AG04449 (cell line): ENCODE data around the gene ATF6B.

Experiments
- CTCF ChIA-PET: fragments of 350-600 bp; formaldehyde crosslinking; extraction: SDS; loops from one replicate; lab custom pipeline; 2021; ENCODE audit warnings: antibody characterized with exemption; lab: Yijun Ruan, JAX
- POLR2A ChIA-PET: fragments of 400-600, 350-600 bp; formaldehyde crosslinking; extraction: SDS; loops from one replicate; lab custom pipeline; 2020; ENCODE audit warnings: antibody characterized with exemption, inconsistent platforms; lab: Yijun Ruan, JAX
- DNase-seq: peaks from one replicate; pipeline ENCODE4 v3.0.0-alpha.2; 2010; ENCODE audit warnings: low read depth, low spot score
- H3K4me3 ChIP-seq: 2 replicates; pipeline ENCODE4 v1.5.1; 2011; ENCODE audit warnings: low read depth, mild to moderate bottlenecking, control low read depth, low read length
- TF ChIP-seq, protein P1 (sequence below): IDR thresholded peaks from one replicate; pipeline ENCODE4 v1.5.1; 2011; ENCODE audit warnings: mild to moderate bottlenecking, moderate library complexity, low read length, control low read depth, inconsistent platforms; ENCODE audit not compliant: insufficient read depth; ENCODE audit errors: missing control alignments

Gene ATF6B

DNA sequence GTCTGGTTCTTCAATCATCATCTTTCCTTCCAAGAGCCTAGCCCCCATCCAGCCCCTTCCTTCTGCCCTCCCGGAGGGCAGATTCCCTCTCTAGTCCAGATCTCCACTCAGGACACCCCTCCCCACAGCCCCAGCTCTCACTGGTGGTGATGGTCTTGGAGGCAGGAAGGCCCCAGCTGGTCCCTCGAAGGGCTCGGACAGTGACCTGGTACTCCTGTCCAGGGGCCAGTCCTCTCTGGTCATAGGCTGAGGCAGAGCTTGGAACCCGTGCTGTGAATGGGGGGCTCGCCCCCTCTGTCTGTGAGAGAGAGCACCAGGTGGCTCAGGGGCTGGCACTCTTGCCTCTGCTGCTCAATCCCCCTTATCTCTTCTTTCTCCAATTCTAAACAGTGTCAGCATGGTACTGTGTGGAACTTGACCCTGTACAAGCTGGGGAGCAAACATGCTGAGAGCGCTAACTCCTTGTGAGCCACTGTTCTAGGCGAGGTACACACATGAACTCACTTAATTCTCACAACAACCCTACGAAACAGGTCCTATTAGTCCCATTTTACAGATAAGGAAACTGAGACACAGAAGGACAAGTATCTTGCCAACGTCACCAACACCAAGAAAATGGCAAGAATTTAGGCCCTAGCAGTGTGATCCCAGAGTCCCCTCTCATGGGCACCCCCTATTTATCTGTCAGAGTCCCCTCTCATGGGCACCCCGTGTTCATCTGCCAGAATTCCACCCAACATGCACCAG is 38.8 kb downstream of the ATF6B start:
- ChIA-PET CTCF (interaction anchor here (0.7 to 1.6 kb wide), 6 partner anchors 9 to 41 kb away, joined by 3 to 4 read pairs (median 3); no protein-coding TSS in a partner anchor), POLR2A (no interaction called here)
- H3K4me3 ChIP-seq: no peak overlapping the region
- TF ChIP-seq, protein P1, sequence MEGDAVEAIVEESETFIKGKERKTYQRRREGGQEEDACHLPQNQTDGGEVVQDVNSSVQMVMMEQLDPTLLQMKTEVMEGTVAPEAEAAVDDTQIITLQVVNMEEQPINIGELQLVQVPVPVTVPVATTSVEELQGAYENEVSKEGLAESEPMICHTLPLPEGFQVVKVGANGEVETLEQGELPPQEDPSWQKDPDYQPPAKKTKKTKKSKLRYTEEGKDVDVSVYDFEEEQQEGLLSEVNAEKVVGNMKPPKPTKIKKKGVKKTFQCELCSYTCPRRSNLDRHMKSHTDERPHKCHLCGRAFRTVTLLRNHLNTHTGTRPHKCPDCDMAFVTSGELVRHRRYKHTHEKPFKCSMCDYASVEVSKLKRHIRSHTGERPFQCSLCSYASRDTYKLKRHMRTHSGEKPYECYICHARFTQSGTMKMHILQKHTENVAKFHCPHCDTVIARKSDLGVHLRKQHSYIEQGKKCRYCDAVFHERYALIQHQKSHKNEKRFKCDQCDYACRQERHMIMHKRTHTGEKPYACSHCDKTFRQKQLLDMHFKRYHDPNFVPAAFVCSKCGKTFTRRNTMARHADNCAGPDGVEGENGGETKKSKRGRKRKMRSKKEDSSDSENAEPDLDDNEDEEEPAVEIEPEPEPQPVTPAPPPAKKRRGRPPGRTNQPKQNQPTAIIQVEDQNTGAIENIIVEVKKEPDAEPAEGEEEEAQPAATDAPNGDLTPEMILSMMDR: no peak
- no peak for DNase-seq

DNA sequence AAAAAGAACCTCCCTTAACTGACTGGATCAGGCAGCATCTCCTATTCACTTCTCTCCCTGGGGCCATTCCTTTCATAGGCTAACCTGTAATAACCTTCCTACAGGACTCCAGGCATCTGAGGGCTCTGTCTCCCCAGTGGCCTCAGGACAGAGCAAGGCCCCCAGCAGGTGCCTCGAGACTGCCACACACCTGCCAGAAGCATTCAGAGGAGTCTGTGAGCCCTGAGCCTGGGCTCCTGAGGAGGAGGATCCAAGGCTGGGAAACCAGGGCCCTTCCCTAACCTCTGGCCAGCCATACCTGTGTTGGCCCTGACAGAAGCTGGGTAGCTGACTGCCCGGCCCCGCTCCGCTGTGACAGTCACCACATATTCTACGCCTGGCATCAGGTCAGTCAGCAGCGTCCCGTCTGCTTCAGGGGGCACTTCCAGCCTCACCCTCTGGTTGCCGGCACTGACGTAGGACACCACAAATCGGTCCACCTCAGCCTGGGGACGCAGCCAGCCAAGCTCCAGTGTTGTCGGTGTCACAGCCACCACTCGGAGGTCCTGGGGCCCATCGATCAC is 39.5 kb downstream of the ATF6B start:
- ChIA-PET CTCF (interaction anchor here (0.8 to 1.9 kb wide), 6 partner anchors 9 to 41 kb away, joined by 3 to 10 read pairs (median 3); no protein-coding TSS in a partner anchor), POLR2A (no interaction called here)
- TF ChIP-seq, protein P1: no peak
- no peak overlapping the region for H3K4me3 ChIP-seq
- no peak for DNase-seq

DNA sequence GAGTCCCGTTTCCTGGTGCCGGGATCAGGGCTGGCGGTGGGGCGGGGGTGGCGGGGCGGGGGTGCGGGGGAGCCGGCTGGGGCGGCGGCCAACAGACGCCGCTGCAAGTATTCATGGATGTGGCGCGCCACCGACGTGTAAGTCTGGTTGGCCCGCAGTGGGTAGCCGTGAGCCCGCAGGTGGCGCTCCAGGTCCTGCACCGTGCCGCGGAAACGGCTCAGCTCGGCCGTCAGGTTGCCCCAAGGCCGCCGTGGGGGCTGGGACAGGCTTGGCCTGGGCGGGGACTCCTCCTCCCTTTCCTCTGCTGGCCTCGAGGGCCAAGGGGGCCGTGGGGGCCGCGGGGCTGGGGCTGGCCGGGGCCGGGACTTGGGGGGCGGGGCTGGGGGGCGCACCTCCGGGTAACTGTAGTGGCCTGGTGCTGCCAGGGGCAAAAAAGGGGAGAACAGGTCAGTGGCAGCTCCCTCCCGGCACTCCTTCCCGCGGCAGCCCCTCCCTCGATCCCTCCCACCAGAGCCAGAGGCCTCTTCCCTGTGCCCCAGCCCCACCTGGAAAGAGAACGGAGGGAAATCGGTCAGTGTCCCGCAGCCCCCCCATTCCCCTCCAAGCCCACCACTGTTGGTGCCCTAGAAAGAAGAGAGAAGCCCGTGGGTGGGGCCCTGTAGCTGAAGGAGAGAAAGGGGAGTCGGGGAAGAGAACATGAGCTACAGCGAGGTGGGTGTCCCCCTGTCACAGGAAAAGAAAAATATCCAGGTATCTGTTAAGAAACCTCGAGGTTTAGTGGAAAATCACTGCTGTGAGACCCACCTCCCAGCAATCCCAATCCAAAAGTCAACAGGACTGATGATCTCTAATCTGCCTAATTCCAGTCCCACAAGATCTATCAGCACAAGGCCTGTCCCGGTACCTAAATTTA is 40.2 kb downstream of the ATF6B start:
- H3K4me3 ChIP-seq: no peak overlapping the region
- no peak for DNase-seq
- CTCF ChIA-PET: interaction anchor here (0.8 to 2.1 kb wide), 6 partner anchors 11 to 40 kb away, joined by 3 to 10 read pairs (median 4); no protein-coding TSS in a partner anchor
- TF ChIP-seq, protein P1: peak; percentile 79
- POLR2A ChIA-PET: no interaction called here

DNA sequence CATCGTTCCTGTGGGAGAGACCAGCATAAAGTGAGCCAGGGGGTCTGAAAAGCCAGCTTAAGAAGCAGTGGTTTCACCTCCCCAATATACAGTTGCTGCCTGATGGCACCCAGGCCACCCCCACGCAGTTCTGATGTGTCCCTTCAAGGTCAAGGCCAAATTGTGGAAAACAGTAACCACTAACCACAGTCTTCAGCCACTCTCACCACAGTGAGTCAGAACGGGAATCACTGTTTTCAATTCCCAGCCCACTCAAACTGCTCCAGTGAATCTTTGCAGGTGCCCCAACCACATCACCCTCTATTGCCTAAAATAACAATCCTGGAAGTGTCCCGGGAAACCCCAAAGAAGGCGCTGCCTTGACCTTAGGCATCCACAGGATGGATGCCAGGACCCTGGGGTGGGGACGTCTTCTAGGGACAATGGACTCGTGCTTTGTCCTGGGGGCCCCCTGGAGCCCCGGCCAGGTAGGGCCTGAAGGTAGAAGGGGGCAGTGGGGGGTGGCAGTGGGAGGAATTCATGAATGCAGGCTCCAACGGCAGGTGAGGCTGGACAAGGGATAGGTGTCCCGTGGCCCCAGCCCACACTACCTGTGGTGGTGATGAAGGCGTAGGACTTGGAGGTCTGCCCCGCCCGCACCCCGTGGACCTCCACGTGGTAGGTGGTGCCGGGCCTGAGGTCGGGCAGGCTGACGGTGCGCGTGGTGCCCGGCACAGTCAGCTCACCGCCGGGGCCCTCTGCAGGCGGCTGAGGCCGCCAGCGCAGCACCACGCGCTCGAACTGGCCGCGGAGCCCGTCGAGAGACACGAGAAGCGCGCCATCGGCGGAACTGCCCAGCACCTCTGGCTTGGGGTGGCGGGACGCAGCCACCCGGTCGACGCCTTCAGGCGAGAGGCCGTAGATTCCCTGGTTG is 41.1 kb downstream of the ATF6B start:
- POLR2A ChIA-PET: no interaction called here
- CTCF ChIA-PET: interaction anchor here (0.8 to 5.7 kb wide), 6 partner anchors 10 to 39 kb away, joined by 3 to 32 read pairs (median 6); no protein-coding TSS in a partner anchor
- H3K4me3 ChIP-seq: no peak overlapping the region

More for the DNA sequence above, 41.1 kb downstream of the ATF6B start:
- DNase-seq: no peak
- TF ChIP-seq, protein P1: peak; percentile 1
